Neural cell (in vitro differentiated cells): ENCODE results near the gene TRAPPC10.

ENCODE experiments used
- EP300 ChIP-seq: fragments of 450-650 bp; conservative IDR thresholded peaks from 2 replicates; pipeline ENCODE4 v1.6.1; 2014; ENCODE audit warnings: antibody characterized with exemption, mild to moderate bottlenecking, moderate library complexity; ENCODE audit not compliant: poor library complexity, severe bottlenecking
- EZH2 ChIP-seq: fragments of 200-600, 300-800 bp; shearing (Covaris generic), sonication (generic); IDR thresholded peaks from 2 replicates; pipeline ENCODE4 v1.6.1; 2014; ENCODE audit warnings: antibody characterized with exemption, low read length, borderline replicate concordance, mild to moderate bottlenecking; ENCODE audit not compliant: insufficient read depth, poor library complexity, severe bottlenecking
- MXI1 ChIP-seq: fragments of 450-650 bp; conservative IDR thresholded peaks from 2 replicates; pipeline ENCODE4 v1.6.1; 2014; ENCODE audit warnings: antibody characterized with exemption, mild to moderate bottlenecking; ENCODE audit not compliant: poor library complexity, severe bottlenecking
- POLR2AphosphoS5 ChIP-seq: IDR thresholded peaks from 2 replicates; pipeline ENCODE4 v1.6.1; 2012
- RAD21 ChIP-seq: fragments of 450-650 bp; conservative IDR thresholded peaks from 2 replicates; pipeline ENCODE4 v1.6.1; 2014; ENCODE audit warnings: antibody characterized with exemption, mild to moderate bottlenecking, moderate library complexity
- SMC3 ChIP-seq: fragments of 450-650 bp; conservative IDR thresholded peaks from 2 replicates; pipeline ENCODE4 v1.6.1; 2014; ENCODE audit warnings: antibody characterized with exemption, mild to moderate bottlenecking, moderate library complexity; ENCODE audit not compliant: poor library complexity
- TAF1 ChIP-seq: IDR thresholded peaks from 2 replicates; pipeline ENCODE4 v1.6.1; 2012; ENCODE audit warnings: low read depth
- TF ChIP-seq, protein P1 (sequence below): fragments of 450-650 bp; IDR thresholded peaks from 2 replicates; pipeline ENCODE4 v1.5.1; 2014; ENCODE audit warnings: antibody characterized with exemption, mild to moderate bottlenecking, moderate library complexity; ENCODE audit not compliant: poor library complexity, severe bottlenecking
- TF ChIP-seq, protein P2 (sequence below): IDR thresholded peaks from 2 replicates; pipeline ENCODE4 v1.6.1; 2012; ENCODE audit warnings: borderline replicate concordance

DNA sequence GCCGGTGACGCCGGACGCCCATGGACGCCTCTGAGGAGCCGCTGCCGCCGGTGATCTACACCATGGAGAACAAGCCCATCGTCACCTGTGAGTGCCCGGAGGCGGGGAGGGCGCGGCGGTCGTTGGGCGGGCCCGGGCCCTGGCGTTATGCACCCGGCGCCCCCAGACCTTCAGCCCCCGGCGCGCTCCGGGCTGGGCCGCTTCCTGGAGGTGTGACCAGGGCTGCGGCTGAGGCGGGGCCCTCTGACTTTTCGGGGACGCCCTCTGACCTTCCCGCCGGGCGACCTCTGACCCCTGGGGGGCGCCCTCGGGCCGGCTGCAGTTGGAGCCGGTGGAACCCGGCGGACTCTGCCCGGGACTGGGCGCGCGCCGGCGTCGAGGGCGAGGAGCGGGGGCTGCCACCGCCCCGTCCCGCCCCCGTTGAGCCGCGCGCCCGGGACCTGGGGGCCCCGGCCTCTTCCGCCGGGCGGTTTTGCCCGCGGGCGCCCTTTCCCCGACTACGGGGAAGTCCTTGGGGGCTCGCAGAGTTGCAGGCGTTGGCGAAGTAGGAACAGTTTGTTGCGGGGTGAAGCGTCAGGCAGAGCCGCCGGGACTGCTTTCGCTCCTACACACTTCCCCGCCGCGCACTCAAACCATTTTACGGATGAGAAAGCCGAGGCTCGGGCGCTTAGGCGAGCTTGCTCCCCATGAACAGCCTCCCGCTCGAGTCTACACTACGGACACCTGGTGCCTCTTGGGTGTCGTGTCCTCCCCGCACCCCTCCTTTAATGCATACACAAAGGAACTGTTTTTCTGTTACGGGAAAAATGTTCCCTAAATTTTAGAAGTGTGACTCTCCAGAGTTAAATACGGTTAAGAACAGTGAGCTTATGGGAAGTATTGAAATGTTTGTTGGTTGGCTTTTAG is 618 bp downstream of the TRAPPC10 start:
- TF ChIP-seq RAD21: no peak
- no peak for TF ChIP-seq MXI1
- TF ChIP-seq, protein P1, sequence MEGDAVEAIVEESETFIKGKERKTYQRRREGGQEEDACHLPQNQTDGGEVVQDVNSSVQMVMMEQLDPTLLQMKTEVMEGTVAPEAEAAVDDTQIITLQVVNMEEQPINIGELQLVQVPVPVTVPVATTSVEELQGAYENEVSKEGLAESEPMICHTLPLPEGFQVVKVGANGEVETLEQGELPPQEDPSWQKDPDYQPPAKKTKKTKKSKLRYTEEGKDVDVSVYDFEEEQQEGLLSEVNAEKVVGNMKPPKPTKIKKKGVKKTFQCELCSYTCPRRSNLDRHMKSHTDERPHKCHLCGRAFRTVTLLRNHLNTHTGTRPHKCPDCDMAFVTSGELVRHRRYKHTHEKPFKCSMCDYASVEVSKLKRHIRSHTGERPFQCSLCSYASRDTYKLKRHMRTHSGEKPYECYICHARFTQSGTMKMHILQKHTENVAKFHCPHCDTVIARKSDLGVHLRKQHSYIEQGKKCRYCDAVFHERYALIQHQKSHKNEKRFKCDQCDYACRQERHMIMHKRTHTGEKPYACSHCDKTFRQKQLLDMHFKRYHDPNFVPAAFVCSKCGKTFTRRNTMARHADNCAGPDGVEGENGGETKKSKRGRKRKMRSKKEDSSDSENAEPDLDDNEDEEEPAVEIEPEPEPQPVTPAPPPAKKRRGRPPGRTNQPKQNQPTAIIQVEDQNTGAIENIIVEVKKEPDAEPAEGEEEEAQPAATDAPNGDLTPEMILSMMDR: peak; percentile 48
- TF ChIP-seq, protein P2, sequence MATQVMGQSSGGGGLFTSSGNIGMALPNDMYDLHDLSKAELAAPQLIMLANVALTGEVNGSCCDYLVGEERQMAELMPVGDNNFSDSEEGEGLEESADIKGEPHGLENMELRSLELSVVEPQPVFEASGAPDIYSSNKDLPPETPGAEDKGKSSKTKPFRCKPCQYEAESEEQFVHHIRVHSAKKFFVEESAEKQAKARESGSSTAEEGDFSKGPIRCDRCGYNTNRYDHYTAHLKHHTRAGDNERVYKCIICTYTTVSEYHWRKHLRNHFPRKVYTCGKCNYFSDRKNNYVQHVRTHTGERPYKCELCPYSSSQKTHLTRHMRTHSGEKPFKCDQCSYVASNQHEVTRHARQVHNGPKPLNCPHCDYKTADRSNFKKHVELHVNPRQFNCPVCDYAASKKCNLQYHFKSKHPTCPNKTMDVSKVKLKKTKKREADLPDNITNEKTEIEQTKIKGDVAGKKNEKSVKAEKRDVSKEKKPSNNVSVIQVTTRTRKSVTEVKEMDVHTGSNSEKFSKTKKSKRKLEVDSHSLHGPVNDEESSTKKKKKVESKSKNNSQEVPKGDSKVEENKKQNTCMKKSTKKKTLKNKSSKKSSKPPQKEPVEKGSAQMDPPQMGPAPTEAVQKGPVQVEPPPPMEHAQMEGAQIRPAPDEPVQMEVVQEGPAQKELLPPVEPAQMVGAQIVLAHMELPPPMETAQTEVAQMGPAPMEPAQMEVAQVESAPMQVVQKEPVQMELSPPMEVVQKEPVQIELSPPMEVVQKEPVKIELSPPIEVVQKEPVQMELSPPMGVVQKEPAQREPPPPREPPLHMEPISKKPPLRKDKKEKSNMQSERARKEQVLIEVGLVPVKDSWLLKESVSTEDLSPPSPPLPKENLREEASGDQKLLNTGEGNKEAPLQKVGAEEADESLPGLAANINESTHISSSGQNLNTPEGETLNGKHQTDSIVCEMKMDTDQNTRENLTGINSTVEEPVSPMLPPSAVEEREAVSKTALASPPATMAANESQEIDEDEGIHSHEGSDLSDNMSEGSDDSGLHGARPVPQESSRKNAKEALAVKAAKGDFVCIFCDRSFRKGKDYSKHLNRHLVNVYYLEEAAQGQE: no peak
- no peak for TF ChIP-seq POLR2AphosphoS5
- TF ChIP-seq EP300: no peak
- TF ChIP-seq TAF1: no peak
- TF ChIP-seq EZH2: no peak
- TF ChIP-seq SMC3: no peak
